Measurements from ENCODE around the gene CRTAC1. TPM values are rescaled to one million over a fixed set of nuclear protein-coding genes. Genes with fewer than 3 reads are reported as not detected.

CRTAC1 gene
- total RNA-seq, 1 donor, result not detected

GRCh38 chr10:97927622-97928021, 102.8 kb downstream of the CRTAC1 start:
- no peaks in the 10 kb centered on the region for H3K9me3 ChIP-seq (ENCODE audit: low read depth, low read length)
- no peak overlapping the region for H3K4me3 ChIP-seq (ENCODE audit: low read length)
- H3K4me1 ChIP-seq (ENCODE audit: insufficient read depth, low read length), result no peaks in the 10 kb centered on the region
- H3K27me3 ChIP-seq (ENCODE audit: insufficient read depth, low read length), result no peaks in the 10 kb centered on the region

GRCh38 chr10:97926055-97926454, 104.4 kb downstream of the CRTAC1 start:
- no peak overlapping the region for H3K4me3 ChIP-seq (ENCODE audit: low read length)
- no peaks in the 10 kb centered on the region for H3K4me1 ChIP-seq (ENCODE audit: insufficient read depth, low read length)
- no peaks in the 10 kb centered on the region for H3K27me3 ChIP-seq (ENCODE audit: insufficient read depth, low read length)
- H3K9me3 ChIP-seq (ENCODE audit: low read depth, low read length), result no peaks in the 10 kb centered on the region

DNA sequence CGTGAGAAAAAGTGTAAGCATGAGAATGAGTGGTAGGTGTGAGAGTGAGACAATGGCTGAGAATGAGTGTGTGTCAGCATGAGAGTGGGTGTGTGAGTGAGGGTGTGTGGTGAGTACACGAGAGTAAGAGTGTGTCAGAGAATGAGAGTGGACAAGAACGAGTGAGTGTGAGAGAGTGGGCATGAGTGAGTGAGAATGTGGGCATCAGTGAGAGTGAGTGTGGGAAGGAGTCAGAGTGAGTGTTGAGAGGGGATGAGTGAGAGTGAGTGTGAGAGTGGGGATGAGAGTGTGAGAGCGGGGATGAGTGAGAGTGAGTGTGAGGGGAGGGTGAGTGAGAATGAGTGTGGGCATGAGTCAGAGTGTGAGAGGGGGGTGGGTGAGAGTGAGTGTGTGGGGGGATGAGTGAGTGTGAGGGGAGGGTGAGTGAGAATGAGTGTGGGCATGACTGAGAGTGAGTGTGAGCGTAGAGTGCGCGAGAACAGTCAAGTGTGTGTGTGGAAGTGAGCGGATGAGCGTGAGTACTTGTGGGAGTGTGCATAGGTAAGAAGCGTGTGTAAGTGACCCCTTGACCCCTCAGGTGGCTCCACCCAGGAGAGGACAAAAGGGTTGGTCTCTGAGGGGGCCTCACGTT, 105.0 kb downstream of the CRTAC1 start:
- Histone ChIP-seq H3K4me3 (ENCODE audit: low read length) (no peak overlapping the region), H3K9me3 (ENCODE audit: low read depth, low read length) (no peaks in the 10 kb centered on the region), H3K27me3 (ENCODE audit: insufficient read depth, low read length) (no peaks in the 10 kb centered on the region), H3K4me1 (ENCODE audit: insufficient read depth, low read length) (no peaks in the 10 kb centered on the region)

GRCh38 chr10:97924678-97925077, 105.7 kb downstream of the CRTAC1 start:
- H3K4me3 ChIP-seq (ENCODE audit: low read length), result no peak overlapping the region
- no peaks in the 10 kb centered on the region for H3K27me3 ChIP-seq (ENCODE audit: insufficient read depth, low read length)
- no peaks in the 10 kb centered on the region for H3K4me1 ChIP-seq (ENCODE audit: insufficient read depth, low read length)
- H3K9me3 ChIP-seq (ENCODE audit: low read depth, low read length), result no peaks in the 10 kb centered on the region

DNA sequence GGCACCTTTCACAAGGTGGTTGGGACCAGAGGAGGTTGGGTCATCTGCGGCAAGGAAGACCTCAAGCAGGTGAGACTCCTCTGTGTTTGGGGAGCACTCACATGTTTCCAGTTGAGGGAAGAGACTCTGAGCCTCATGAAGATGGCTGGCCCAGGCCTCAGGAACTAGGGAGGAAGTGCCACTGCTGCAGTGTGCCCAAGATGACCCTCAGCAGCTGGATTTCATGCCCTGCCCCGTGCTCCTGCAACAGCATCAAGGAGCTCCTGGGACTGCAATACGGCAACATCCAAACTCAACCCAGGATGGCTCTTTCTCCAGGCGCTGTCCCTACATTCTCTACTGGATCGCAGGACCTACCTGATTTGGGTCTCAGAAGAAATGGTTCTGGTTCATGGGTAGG, 106.9 kb downstream of the CRTAC1 start:
- H3K27me3 ChIP-seq (ENCODE audit: insufficient read depth, low read length), result no peaks in the 10 kb centered on the region
- no peak overlapping the region for H3K4me3 ChIP-seq (ENCODE audit: low read length)
- H3K4me1 ChIP-seq (ENCODE audit: insufficient read depth, low read length), result no peaks in the 10 kb centered on the region
- no peaks in the 10 kb centered on the region for H3K9me3 ChIP-seq (ENCODE audit: low read depth, low read length)

- Histone ChIP-seq H3K9me3 (ENCODE audit: low read depth, low read length) (no peaks in the 10 kb centered on the region), H3K4me1 (ENCODE audit: insufficient read depth, low read length) (no peaks in the 10 kb centered on the region), H3K27me3 (ENCODE audit: insufficient read depth, low read length) (no peaks in the 10 kb centered on the region), H3K4me3 (ENCODE audit: low read length) (no peak overlapping the region)
These were observed 107.4 kb downstream of the CRTAC1 start for GRCh38 chr10:97923057-97923456.

DNA sequence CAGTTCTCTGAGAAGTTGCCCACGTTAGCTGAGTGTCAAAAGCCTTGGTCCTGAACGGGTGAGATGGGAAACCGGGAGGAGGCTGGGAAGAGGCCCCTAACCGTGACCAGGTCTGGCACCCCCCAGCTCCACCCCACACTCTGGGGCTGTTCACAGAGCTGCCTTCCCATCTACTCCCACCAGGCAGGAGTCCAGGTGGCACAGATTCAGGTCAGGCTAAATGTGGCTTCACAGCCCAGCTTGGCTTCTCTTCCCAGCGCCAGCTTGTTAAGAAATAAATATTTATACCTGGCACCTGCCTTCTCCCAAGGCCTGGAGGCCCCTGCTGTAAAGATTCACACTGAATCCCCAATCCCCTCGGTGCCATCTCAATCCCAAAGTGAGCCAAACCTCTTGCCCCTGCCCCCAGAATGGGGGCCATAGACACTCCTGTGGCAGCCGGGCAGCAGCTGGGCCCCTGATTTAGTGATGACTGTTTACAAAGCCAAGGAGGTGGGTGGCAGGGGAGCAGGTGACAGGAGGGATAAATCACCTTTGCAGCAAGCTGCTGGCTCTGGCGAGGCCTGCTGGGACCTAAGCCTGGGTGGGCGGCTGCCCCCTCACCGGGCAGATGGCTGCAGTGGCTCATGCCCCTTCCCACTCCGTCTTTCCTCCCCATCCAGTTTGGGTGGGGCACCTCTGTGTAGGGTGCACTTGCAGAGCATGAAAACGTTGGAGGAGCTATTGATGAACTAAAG, 108.2 kb downstream of the CRTAC1 start:
- Histone ChIP-seq H3K4me1 (ENCODE audit: insufficient read depth, low read length) (no peaks in the 10 kb centered on the region), H3K9me3 (ENCODE audit: low read depth, low read length) (no peaks in the 10 kb centered on the region), H3K4me3 (ENCODE audit: low read length) (no peak overlapping the region), H3K27me3 (ENCODE audit: insufficient read depth, low read length) (no peaks in the 10 kb centered on the region)

DNA sequence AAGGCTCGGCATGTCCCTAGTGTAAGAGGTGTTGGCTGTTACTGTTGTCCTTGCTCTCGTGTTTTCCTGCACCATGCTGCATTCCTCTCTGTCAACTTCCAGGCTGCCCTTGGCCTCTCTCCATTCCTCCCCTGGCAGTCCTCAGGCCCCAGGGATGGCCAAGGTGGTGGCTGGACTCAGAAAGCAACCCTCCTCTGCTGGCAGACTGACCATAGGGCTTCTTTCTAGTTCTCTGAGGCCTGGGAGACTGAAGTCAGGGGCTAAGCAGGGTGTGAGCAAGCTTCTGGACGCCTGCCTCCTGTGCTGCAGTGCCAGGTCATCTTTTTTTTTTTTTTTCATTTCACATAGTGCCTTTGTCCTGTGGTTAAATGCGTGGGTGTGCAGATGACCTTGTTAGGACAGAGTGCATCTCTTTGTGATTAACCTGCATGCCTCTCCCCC, 108.8 kb downstream of the CRTAC1 start:
- H3K4me3 ChIP-seq (ENCODE audit: low read length), result no peak overlapping the region
- H3K27me3 ChIP-seq (ENCODE audit: insufficient read depth, low read length), result no peaks in the 10 kb centered on the region
- no peaks in the 10 kb centered on the region for H3K4me1 ChIP-seq (ENCODE audit: insufficient read depth, low read length)
- no peaks in the 10 kb centered on the region for H3K9me3 ChIP-seq (ENCODE audit: low read depth, low read length)

- H3K4me1 ChIP-seq (ENCODE audit: insufficient read depth, low read length), result no peaks in the 10 kb centered on the region
- H3K9me3 ChIP-seq (ENCODE audit: low read depth, low read length), result no peaks in the 10 kb centered on the region
- no peak overlapping the region for H3K4me3 ChIP-seq (ENCODE audit: low read length)
- H3K27me3 ChIP-seq (ENCODE audit: insufficient read depth, low read length), result no peaks in the 10 kb centered on the region
These were observed 109.6 kb downstream of the CRTAC1 start for GRCh38 chr10:97920865-97921264.

- Histone ChIP-seq H3K4me3 (ENCODE audit: low read length) (no peak overlapping the region), H3K4me1 (ENCODE audit: insufficient read depth, low read length) (no peaks in the 10 kb centered on the region), H3K27me3 (ENCODE audit: insufficient read depth, low read length) (no peaks in the 10 kb centered on the region), H3K9me3 (ENCODE audit: low read depth, low read length) (no peaks in the 10 kb centered on the region)
These were observed 111.4 kb downstream of the CRTAC1 start for GRCh38 chr10:97919012-97919411.

GRCh38 chr10:97916586-97916985, 113.8 kb downstream of the CRTAC1 start:
- H3K4me3 ChIP-seq (ENCODE audit: low read length), result no peak overlapping the region
- H3K4me1 ChIP-seq (ENCODE audit: insufficient read depth, low read length), result no peaks in the 10 kb centered on the region
- H3K27me3 ChIP-seq (ENCODE audit: insufficient read depth, low read length), result no peaks in the 10 kb centered on the region
- no peaks in the 10 kb centered on the region for H3K9me3 ChIP-seq (ENCODE audit: low read depth, low read length)

DNA sequence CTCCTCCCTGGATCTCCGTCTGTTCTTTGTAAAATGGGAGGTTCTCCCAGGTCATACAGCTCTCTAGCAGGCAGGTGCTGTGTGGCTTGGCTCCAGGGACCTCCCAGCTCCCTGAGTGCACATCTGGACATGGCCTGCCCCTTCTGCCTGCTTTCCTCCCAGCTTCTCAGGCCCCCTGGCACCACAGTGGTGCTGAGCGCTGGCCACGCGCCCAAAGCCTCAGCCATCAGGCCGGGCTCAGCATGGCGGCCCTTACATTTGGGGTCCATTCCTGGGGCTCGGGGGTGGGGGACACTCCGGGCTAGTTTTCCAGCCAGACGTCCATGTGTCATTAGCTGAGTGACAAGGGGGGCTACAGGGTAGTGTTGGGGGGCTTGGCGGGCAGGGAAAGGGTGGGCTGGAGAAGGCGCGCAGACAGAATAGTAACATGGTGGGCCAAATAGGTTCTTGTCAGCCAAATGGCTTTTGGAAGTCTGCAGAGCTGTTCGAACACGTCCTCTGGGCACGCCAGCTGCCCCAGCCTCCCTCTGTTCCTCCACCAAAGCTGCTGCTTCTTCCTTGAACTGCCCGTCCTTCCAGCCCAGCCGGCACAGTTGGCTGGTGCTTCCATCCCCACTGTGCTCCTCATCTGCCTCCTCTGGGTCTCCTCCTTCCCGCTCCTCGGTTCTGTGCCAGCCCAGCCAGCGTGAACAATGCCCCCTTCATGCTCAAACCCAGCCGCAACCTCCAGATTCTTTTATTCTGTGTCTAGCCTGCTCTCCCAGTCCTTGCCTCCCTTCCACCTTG, 114.9 kb downstream of the CRTAC1 start:
- Histone ChIP-seq H3K9me3 (ENCODE audit: low read depth, low read length) (no peaks in the 10 kb centered on the region), H3K4me3 (ENCODE audit: low read length) (no peak overlapping the region), H3K27me3 (ENCODE audit: insufficient read depth, low read length) (no peaks in the 10 kb centered on the region), H3K4me1 (ENCODE audit: insufficient read depth, low read length) (no peaks in the 10 kb centered on the region)

- Histone ChIP-seq H3K4me1 (ENCODE audit: insufficient read depth, low read length) (no peaks in the 10 kb centered on the region), H3K9me3 (ENCODE audit: low read depth, low read length) (no peaks in the 10 kb centered on the region), H3K27me3 (ENCODE audit: insufficient read depth, low read length) (no peaks in the 10 kb centered on the region), H3K4me3 (ENCODE audit: low read length) (no peak overlapping the region)
These were observed 115.6 kb downstream of the CRTAC1 start for GRCh38 chr10:97914837-97915211.

- Histone ChIP-seq H3K4me3 (ENCODE audit: low read length) (no peak overlapping the region), H3K27me3 (ENCODE audit: insufficient read depth, low read length) (no peaks in the 10 kb centered on the region), H3K4me1 (ENCODE audit: insufficient read depth, low read length) (no peaks in the 10 kb centered on the region), H3K9me3 (ENCODE audit: low read depth, low read length) (no peaks in the 10 kb centered on the region)
These were observed 116.1 kb downstream of the CRTAC1 start for GRCh38 chr10:97914171-97914836.

GRCh38 chr10:97913614-97914013, 116.8 kb downstream of the CRTAC1 start:
- H3K27me3 ChIP-seq (ENCODE audit: insufficient read depth, low read length), result no peaks in the 10 kb centered on the region
- H3K4me3 ChIP-seq (ENCODE audit: low read length), result no peak overlapping the region
- no peaks in the 10 kb centered on the region for H3K4me1 ChIP-seq (ENCODE audit: insufficient read depth, low read length)
- H3K9me3 ChIP-seq (ENCODE audit: low read depth, low read length), result no peaks in the 10 kb centered on the region

Measured in mononuclear cell (primary cell).